Parathyroid adenoma (tissue), 2 donors: ENCODE data around the gene RASA3.

ENCODE experiments used
- H2AFZ ChIP-seq: fragments of 300-600 bp; sonication (generic); one replicate; pipeline ENCODE4 v1.7.0; 2017; ENCODE audit warnings: antibody characterized with exemption, mild to moderate bottlenecking
- H3K27ac ChIP-seq: fragments of 300-600 bp; sonication (generic); one replicate; pipeline ENCODE4 v1.7.0; 2017
- H3K27me3 ChIP-seq: fragments of 300-600 bp; sonication (generic); one replicate; pipeline ENCODE4 v1.7.0; 2017; ENCODE audit warnings: low read length; ENCODE audit not compliant: control insufficient read depth, insufficient read depth
- H3K36me3 ChIP-seq: fragments of 300-600 bp; sonication (generic); one replicate; pipeline ENCODE4 v1.7.0; 2017; ENCODE audit warnings: low read length; ENCODE audit not compliant: control insufficient read depth, insufficient read depth
- H3K4me1 ChIP-seq: fragments of 300-600 bp; sonication (generic); one replicate; pipeline ENCODE4 v1.7.0; 2017; ENCODE audit warnings: control low read depth
- H3K4me2 ChIP-seq: fragments of 300-600 bp; sonication (generic); one replicate; pipeline ENCODE4 v1.7.0; 2017; ENCODE audit warnings: low read length
- H3K4me3 ChIP-seq: fragments of 300-600 bp; sonication (generic); one replicate; pipeline ENCODE4 v1.7.0; 2017; ENCODE audit warnings: low read depth, low read length
- H3K79me2 ChIP-seq: fragments of 300-600 bp; sonication (generic); one replicate; pipeline ENCODE4 v1.7.0; 2017; ENCODE audit warnings: control low read depth
- H3K9ac ChIP-seq: fragments of 300-600 bp; sonication (generic); one replicate; pipeline ENCODE4 v1.7.0; 2017; ENCODE audit warnings: mild to moderate bottlenecking
- H3K9me3 ChIP-seq: fragments of 300-600 bp; sonication (generic); one replicate; pipeline ENCODE4 v1.7.0; 2017; ENCODE audit warnings: low read length; ENCODE audit not compliant: control insufficient read depth
- CTCF ChIP-seq: fragments of 300-600 bp; sonication (generic); IDR thresholded peaks from one replicate; pipeline ENCODE4 v1.7.0; 2017; ENCODE audit warnings: antibody characterized with exemption, mild to moderate bottlenecking
- donor health status: primary hyperparathyroidism.

The RASA3 gene

GRCh38 chr13:114087430-114087829 lies 45.0 kb downstream of the RASA3 start:
- Histone ChIP-seq H3K4me1 (no peaks in the 10 kb centered on the region), H3K27ac (no peak overlapping the region), H3K27me3 (no peaks in the 10 kb centered on the region), H3K9ac (no peak overlapping the region), H3K4me2 (no peak overlapping the region), H3K9me3 (no peaks in the 10 kb centered on the region), H3K36me3 (no peaks in the 10 kb centered on the region), H3K79me2 (no peaks in the 10 kb centered on the region), H2AFZ (no peak overlapping the region), H3K4me3 (no peak overlapping the region)
- no peak for TF ChIP-seq CTCF

DNA sequence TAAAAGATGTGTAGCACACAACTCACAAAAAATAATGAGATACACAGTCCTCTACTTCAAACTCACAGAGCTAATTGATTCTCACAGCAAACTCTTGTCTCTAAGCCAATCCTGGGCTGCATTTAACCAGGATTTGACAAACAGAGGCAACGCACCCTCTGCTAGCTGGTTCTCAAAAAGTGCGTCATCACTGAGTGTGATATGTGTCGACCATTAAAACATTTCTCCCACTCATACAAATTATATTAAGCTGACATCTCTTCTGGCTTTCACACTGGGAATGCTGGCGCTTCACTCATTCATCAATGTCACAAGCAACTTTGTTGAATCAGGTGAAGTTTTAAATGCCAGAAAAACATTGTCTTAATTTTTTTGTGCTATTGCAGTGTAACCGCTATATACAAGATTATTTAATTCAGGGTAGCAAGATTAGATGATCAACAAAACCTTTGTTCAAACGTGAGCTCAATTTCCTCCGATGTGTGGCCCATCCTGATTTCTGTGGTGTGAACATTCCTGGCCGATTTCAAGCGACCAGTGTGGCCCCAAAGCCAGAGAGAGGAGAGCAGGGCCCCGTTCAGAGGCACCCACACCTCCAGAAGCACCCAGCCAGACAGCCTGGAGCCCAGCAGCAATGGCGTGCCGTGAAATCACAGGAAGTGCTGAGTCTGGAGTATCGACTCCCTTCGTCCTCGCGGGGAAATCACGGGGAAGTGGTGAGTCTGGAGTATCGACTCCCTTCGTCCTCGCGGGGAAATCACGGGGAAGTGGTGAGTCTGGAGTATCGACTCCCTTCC lies 49.4 kb downstream of the RASA3 start:
- Histone ChIP-seq H3K36me3 (no peaks in the 10 kb centered on the region), H3K4me3 (no peak overlapping the region), H3K27ac (no peak overlapping the region), H3K27me3 (no peaks in the 10 kb centered on the region), H3K9ac (no peak overlapping the region), H3K79me2 (no peaks in the 10 kb centered on the region), H3K4me1 (no peaks in the 10 kb centered on the region), H3K4me2 (no peak overlapping the region), H2AFZ (no peak overlapping the region), H3K9me3 (no peaks in the 10 kb centered on the region)
- no peak for TF ChIP-seq CTCF

DNA sequence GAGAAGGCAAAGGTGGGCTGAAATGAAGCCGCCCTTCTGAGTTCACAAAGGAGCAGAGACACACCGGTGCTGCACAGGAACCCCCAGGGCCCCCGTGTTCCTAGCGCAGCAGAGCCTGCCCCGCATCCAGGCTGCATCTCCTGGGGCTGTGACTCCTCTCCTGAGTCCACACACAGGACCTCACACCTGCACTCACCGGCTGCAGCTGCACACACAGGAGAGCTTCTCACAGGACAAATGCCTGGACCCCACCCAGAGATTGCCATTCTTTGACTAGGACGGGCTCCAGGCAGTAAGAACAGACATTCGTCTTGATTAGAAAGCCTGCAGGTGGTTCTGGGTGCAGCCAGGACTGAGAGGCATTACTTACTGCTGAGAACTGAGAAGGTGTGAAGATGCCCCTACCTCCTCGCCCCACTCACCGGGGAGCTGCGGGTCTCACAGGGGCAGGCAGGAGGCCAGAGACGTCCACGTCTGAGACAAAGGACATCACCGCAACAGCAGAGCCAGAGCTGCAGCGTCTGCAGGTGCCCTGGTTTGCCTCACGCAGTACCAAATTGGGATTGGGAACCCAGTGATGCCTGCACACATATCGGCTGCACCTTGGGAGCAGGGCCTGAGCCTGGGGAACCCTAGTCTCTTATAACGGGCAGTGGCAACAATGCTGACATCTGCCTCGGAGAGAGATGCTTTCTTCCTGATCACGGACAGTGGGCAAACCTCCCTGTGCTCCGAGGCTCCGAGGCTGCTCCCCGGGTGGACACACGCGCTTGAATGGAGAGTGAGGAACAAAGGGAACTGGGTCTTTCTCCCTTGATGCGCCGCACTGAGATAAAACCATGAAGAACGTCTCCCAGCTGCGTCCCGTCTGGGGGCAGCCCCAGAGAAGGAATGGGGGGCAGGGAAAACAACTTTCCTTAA lies 50.4 kb downstream of the RASA3 start:
- Histone ChIP-seq H3K27ac (no peak overlapping the region), H3K9me3 (no peaks in the 10 kb centered on the region), H3K4me2 (no peak overlapping the region), H3K27me3 (no peaks in the 10 kb centered on the region), H3K79me2 (no peaks in the 10 kb centered on the region), H2AFZ (no peak overlapping the region), H3K9ac (no peak overlapping the region), H3K36me3 (no peaks in the 10 kb centered on the region), H3K4me1 (no peaks in the 10 kb centered on the region), H3K4me3 (no peak overlapping the region)
- no peak for TF ChIP-seq CTCF

- Histone ChIP-seq H3K9ac (no peak overlapping the region), H2AFZ (no peak overlapping the region), H3K36me3 (no peaks in the 10 kb centered on the region), H3K4me2 (no peak overlapping the region), H3K27me3 (no peaks in the 10 kb centered on the region), H3K79me2 (no peaks in the 10 kb centered on the region), H3K9me3 (no peaks in the 10 kb centered on the region), H3K4me3 (no peak overlapping the region), H3K4me1 (no peaks in the 10 kb centered on the region), H3K27ac (no peak overlapping the region)
- no peak for TF ChIP-seq CTCF
Measured at GRCh38 chr13:114080739-114081561, 51.5 kb downstream of the RASA3 start.
